ENCODE measurements around the gene NT5C3B. TPM values are rescaled to one million over a fixed set of nuclear protein-coding genes. Genes with fewer than 3 reads are reported as not detected.

Gene NT5C3B
- total and polyA plus RNA-seq, 3 donors from 2014 or later = 61.9 to 214 (median 74.3) TPM

GRCh38 chr17:41785091-41785858 lies 50.8 kb downstream of the NT5C3B start:
- DNase-seq = no peak
- intact Hi-C loops (cut with DNase I; ENCODE audit: low total_unique reads) = no loop called here
- no peak for TF ChIP-seq CTCF (IDR thresholded peaks at IDR 0.05)
- TF ChIP-seq POLR2A (IDR thresholded peaks at IDR 0.05) = no peak
- Histone ChIP-seq H3K27ac (no peak overlapping the region), H3K36me3 (ENCODE audit: low read depth, missing control alignments) (no peaks in the 10 kb centered on the region), H3K4me3 (peak overlapping the region; percentile 57 to 61), H3K4me1 (peaks cover 13% of the 10 kb centered on the region), H3K27me3 (no peaks in the 10 kb centered on the region), H3K9me3 (no peaks in the 10 kb centered on the region)
- 10% methylated on average over 13 of the region's 13 CpGs for WGBS, 2 donors

- H3K4me1 ChIP-seq = peaks cover 13% of the 10 kb centered on the region
Observed at GRCh38 chr17:41784207-41784744, 51.8 kb downstream of the NT5C3B start.

GRCh38 chr17:41782142-41782541 lies 53.9 kb downstream of the NT5C3B start:
- peaks cover 24% of the 10 kb centered on the region for H3K4me1 ChIP-seq
- WGBS, 2 donors = 54 to 100% methylated on average over 1 to 4 of the region's 4 CpGs
- H3K4me3 ChIP-seq = no peak overlapping the region
- DNase-seq = no peak
- H3K9me3 ChIP-seq = no peaks in the 10 kb centered on the region
- TF ChIP-seq CTCF (IDR thresholded peaks at IDR 0.05) = no peak
- TF ChIP-seq POLR2A (IDR thresholded peaks at IDR 0.05) = no peak
- H3K36me3 ChIP-seq (ENCODE audit: low read depth, missing control alignments) = no peaks in the 10 kb centered on the region
- intact Hi-C loops (cut with DNase I; ENCODE audit: low total_unique reads) = no loop called here
- no peaks in the 10 kb centered on the region for H3K27me3 ChIP-seq
- no peak overlapping the region for H3K27ac ChIP-seq

More at GRCh38 chr17:41784207-41784744, 51.8 kb downstream of the NT5C3B start:
- no peak for DNase-seq
- H3K4me3 ChIP-seq = no peak overlapping the region
- no peaks in the 10 kb centered on the region for H3K9me3 ChIP-seq
- no peak overlapping the region for H3K27ac ChIP-seq
- intact Hi-C loops (cut with DNase I; ENCODE audit: low total_unique reads) = no loop called here
- 50 to 51% methylated on average over 6 of the region's 6 CpGs for WGBS, 2 donors
- TF ChIP-seq CTCF (IDR thresholded peaks at IDR 0.05) = no peak
- TF ChIP-seq POLR2A (IDR thresholded peaks at IDR 0.05) = no peak
- no peaks in the 10 kb centered on the region for H3K36me3 ChIP-seq (ENCODE audit: low read depth, missing control alignments)
- no peaks in the 10 kb centered on the region for H3K27me3 ChIP-seq

- 78 to 86% methylated on average over 13 of the region's 13 CpGs for WGBS, 2 donors
- intact Hi-C loops (cut with DNase I; ENCODE audit: low total_unique reads) = no loop called here
- no peaks in the 10 kb centered on the region for H3K27me3 ChIP-seq
- no peak overlapping the region for H3K4me3 ChIP-seq
- no peaks in the 10 kb centered on the region for H3K9me3 ChIP-seq
- H3K4me1 ChIP-seq = peaks cover 28% of the 10 kb centered on the region
- DNase-seq = no peak
- no peak overlapping the region for H3K27ac ChIP-seq
- TF ChIP-seq POLR2A (IDR thresholded peaks at IDR 0.05) (no peak), CTCF (IDR thresholded peaks at IDR 0.05) (no peak)
- H3K36me3 ChIP-seq (ENCODE audit: low read depth, missing control alignments) = no peaks in the 10 kb centered on the region
Observed at GRCh38 chr17:41781404-41782110, 54.5 kb downstream of the NT5C3B start.
